HepG2 (cell line): ENCODE data around the gene CGREF1. TPM values are rescaled to one million over a fixed set of nuclear protein-coding genes. Genes with fewer than 3 reads are reported as not detected.

Experiments used
- HNRNPLL ChIP-seq: fragments of 200-400 bp; formaldehyde crosslinking; IDR thresholded peaks from 2 replicates; pipeline ENCODE4 v1.6.1; 2017; ENCODE audit warnings: mild to moderate bottlenecking, low read depth, low read length; ENCODE audit not compliant: poor library complexity, severe bottlenecking
- HOXA7 ChIP-seq: sonication (generic); formaldehyde crosslinking; IDR thresholded peaks from 2 replicates; pipeline ENCODE4 v1.8.1; 2022; ENCODE audit warnings: mild to moderate bottlenecking, missing genetic modification reagents, moderate library complexity
- NCOA2 ChIP-seq: sonication (generic); formaldehyde crosslinking; IDR thresholded peaks from 2 replicates; pipeline ENCODE4 v1.8.0; 2022; ENCODE audit warnings: inconsistent platforms
- REPIN1 ChIP-seq: sonication (generic); formaldehyde crosslinking; IDR thresholded peaks from 2 replicates; pipeline ENCODE4 v1.8.0; 2022; ENCODE audit warnings: missing genetic modification reagents, low read depth, mild to moderate bottlenecking, borderline replicate concordance
- RXRA ChIP-seq: sonication (generic); formaldehyde crosslinking; IDR thresholded peaks from 2 replicates; pipeline ENCODE4 v1.5.1; 2020; ENCODE audit warnings: missing genetic modification reagents
- RXRB ChIP-seq: IDR thresholded peaks from 2 replicates; pipeline ENCODE4 v1.6.1; 2016; ENCODE audit warnings: borderline replicate concordance, missing genetic modification reagents, missing compliant biosample characterization
- SMARCE1 ChIP-seq: fragments of 450-650 bp; IDR thresholded peaks from 2 replicates; pipeline ENCODE4 v1.6.1; 2017; ENCODE audit warnings: borderline replicate concordance
- SUZ12 ChIP-seq: fragments of 150-350 bp; IDR thresholded peaks from 2 replicates; pipeline ENCODE4 v1.6.1; 2014; ENCODE audit warnings: low read depth, low read length
- ZNF180 ChIP-seq: sonication (generic); formaldehyde crosslinking; IDR thresholded peaks from 2 replicates; pipeline ENCODE4 v1.4.0; 2020; ENCODE audit warnings: low read depth, missing genetic modification reagents, borderline replicate concordance
- ZNF225 ChIP-seq: sonication (generic); formaldehyde crosslinking; IDR thresholded peaks from 2 replicates; pipeline ENCODE4 v1.4.0; 2020; ENCODE audit warnings: mild to moderate bottlenecking, missing genetic modification reagents
- ZNF33A ChIP-seq: sonication (generic); formaldehyde crosslinking; IDR thresholded peaks from 2 replicates; pipeline ENCODE4 v1.5.1; 2020; ENCODE audit warnings: missing genetic modification reagents, mild to moderate bottlenecking, moderate library complexity, borderline replicate concordance
- ZNF564 ChIP-seq: sonication (generic); formaldehyde crosslinking; IDR thresholded peaks from 2 replicates; pipeline ENCODE4 v1.8.1; 2023; ENCODE audit warnings: mild to moderate bottlenecking, missing genetic modification reagents
- ZNF782 ChIP-seq: sonication (generic); formaldehyde crosslinking; IDR thresholded peaks from 2 replicates; pipeline ENCODE4 v1.4.0; 2020; ENCODE audit warnings: missing genetic modification reagents, mild to moderate bottlenecking, borderline replicate concordance
- ZSCAN20 ChIP-seq: sonication (generic); formaldehyde crosslinking; IDR thresholded peaks from 2 replicates; pipeline ENCODE4 v1.4.0; 2020; ENCODE audit warnings: missing genetic modification reagents, mild to moderate bottlenecking, borderline replicate concordance
- polyA plus RNA-seq, 8 experiments: library from polyadenylated mRNA; depleted of rRNA in 3 of 8; stranded (reverse) in 7 of 8; unstranded in 1 of 8; fragments of >200 nt; fragmentation: Illumina TruSeq in 4 of 8; extraction: Trizol in 4 of 8; gene quantifications; 2 replicates each; pipeline versions ENCODE4 v1.2.1 to v1.2.3, GENCODE V29; 2011 to 2016; ENCODE audit warnings: low read depth in 4 of 8, missing spikeins in 1 of 8, mixed read lengths in 1 of 8; ENCODE audit not compliant: insufficient read depth in 1 of 8
- total RNA-seq, 5 experiments: library from RNA; depleted of rRNA; stranded (reverse); fragments of >200 nt; fragmentation: Illumina TruSeq; extraction: Trizol; gene quantifications; 2 replicates each; pipeline ENCODE4 v1.2.3, GENCODE V29; 2016; ENCODE audit warnings: low read depth in 1 of 5
- TF ChIP-seq, protein P1 (sequence below): sonication (generic); formaldehyde crosslinking; IDR thresholded peaks from 2 replicates; pipeline ENCODE4 v1.5.0; 2020; ENCODE audit warnings: missing genetic modification reagents
- TF ChIP-seq, protein P2 (sequence below): sonication (generic); formaldehyde crosslinking; IDR thresholded peaks from 2 replicates; pipeline ENCODE4 v1.4.0; 2020; ENCODE audit warnings: mild to moderate bottlenecking, missing genetic modification reagents
- TF ChIP-seq, protein P3 (sequence below): sonication (generic); formaldehyde crosslinking; IDR thresholded peaks from 2 replicates; pipeline ENCODE4 v1.4.0; 2020; ENCODE audit warnings: missing genetic modification reagents
- TF ChIP-seq, protein P4 (sequence below): sonication (generic); formaldehyde crosslinking; IDR thresholded peaks from 2 replicates; pipeline ENCODE4 v1.4.0; 2020; ENCODE audit warnings: mild to moderate bottlenecking, missing genetic modification reagents, borderline replicate concordance

Gene CGREF1
- total and polyA plus RNA-seq, 2 of the 13 experiments (the other 11 are each of a cell fraction or from before 2014, with no cell fraction given): 13.9 to 23.4 TPM

DNA sequence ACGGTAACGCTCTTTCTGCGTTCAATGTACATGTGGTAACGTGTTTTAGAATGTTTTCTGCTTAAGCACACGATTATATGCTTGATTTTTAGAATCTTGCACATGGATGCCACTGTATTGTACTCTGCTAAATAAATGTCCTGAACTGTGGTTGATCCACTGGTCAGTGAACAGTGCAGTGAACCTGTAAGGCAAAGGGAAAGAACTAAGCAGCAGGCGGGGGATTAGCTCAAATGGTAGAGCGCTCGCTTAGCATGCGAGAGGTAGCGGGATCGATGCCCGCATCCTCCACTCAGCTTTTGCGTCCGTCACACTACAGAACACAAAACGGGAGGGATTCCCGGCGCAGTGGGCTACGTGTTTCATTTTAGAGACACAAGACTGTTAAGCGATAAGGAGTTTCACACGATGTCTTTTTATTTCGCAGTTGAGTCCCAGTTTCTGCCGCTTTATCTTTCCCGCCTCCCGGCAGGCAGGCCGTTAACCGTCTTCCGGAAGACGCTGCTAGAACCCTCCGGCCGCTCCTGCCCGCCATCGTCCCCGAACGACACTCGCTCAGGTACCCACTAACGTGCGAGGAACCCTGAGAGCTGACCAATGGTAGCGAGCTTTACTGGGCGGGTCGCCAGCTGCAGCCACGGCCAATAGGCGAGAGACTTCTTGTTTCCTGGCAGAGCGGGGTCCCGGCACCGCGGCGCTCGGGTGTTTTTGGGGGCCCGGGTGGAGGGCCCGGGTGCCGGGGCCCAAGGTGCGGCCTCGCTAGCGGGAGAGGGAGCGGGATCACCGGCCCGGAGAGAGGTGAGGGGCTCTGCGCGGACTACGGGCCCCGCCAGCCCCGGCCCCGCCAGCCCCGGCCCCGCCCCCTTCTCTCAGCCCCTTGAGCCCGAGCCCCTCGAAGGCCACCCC lies 67.7 kb downstream of the CGREF1 start, which contains the start of gene AGBL5 (continued):
- TF ChIP-seq RXRA (CRISPR knock-in tag) (0 out of 2 replicates have a peak, but pooled peaks have one; percentile 66), NCOA2 (CRISPR knock-in tag) (peak; percentile 57; the same call in 1 of the 2 replicates), SUZ12 (no peak; the same call in 1 of the 2 replicates), HOXA7 (CRISPR knock-in tag) (0 out of 2 replicates have a peak, but pooled peaks have one; percentile 81), ZNF180 (no peak), ZNF782 (CRISPR knock-in tag) (peak; percentile 97), HNRNPLL (peak; percentile 50), ZSCAN20 (CRISPR knock-in tag) (peak; percentile 95), ZNF564 (CRISPR knock-in tag) (peak; percentile 88), REPIN1 (CRISPR knock-in tag) (peak; percentile 75; the same call in 1 of the 2 replicates), ZNF225 (CRISPR knock-in tag) (no peak), SMARCE1 (no peak), RXRB (CRISPR knock-in tag) (peak; percentile 77), ZNF33A (CRISPR knock-in tag) (peak; percentile 61; the same call in 1 of the 2 replicates)
- TF ChIP-seq, protein P1, sequence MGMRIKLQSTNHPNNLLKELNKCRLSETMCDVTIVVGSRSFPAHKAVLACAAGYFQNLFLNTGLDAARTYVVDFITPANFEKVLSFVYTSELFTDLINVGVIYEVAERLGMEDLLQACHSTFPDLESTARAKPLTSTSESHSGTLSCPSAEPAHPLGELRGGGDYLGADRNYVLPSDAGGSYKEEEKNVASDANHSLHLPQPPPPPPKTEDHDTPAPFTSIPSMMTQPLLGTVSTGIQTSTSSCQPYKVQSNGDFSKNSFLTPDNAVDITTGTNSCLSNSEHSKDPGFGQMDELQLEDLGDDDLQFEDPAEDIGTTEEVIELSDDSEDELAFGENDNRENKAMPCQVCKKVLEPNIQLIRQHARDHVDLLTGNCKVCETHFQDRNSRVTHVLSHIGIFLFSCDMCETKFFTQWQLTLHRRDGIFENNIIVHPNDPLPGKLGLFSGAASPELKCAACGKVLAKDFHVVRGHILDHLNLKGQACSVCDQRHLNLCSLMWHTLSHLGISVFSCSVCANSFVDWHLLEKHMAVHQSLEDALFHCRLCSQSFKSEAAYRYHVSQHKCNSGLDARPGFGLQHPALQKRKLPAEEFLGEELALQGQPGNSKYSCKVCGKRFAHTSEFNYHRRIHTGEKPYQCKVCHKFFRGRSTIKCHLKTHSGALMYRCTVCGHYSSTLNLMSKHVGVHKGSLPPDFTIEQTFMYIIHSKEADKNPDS (CRISPR knock-in tag): peak; percentile 86; the same call in 1 of the 2 replicates
- TF ChIP-seq, protein P2, sequence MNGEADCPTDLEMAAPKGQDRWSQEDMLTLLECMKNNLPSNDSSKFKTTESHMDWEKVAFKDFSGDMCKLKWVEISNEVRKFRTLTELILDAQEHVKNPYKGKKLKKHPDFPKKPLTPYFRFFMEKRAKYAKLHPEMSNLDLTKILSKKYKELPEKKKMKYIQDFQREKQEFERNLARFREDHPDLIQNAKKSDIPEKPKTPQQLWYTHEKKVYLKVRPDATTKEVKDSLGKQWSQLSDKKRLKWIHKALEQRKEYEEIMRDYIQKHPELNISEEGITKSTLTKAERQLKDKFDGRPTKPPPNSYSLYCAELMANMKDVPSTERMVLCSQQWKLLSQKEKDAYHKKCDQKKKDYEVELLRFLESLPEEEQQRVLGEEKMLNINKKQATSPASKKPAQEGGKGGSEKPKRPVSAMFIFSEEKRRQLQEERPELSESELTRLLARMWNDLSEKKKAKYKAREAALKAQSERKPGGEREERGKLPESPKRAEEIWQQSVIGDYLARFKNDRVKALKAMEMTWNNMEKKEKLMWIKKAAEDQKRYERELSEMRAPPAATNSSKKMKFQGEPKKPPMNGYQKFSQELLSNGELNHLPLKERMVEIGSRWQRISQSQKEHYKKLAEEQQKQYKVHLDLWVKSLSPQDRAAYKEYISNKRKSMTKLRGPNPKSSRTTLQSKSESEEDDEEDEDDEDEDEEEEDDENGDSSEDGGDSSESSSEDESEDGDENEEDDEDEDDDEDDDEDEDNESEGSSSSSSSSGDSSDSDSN (CRISPR knock-in tag): no peak; the same call in 1 of the 2 replicates
- TF ChIP-seq, protein P3, sequence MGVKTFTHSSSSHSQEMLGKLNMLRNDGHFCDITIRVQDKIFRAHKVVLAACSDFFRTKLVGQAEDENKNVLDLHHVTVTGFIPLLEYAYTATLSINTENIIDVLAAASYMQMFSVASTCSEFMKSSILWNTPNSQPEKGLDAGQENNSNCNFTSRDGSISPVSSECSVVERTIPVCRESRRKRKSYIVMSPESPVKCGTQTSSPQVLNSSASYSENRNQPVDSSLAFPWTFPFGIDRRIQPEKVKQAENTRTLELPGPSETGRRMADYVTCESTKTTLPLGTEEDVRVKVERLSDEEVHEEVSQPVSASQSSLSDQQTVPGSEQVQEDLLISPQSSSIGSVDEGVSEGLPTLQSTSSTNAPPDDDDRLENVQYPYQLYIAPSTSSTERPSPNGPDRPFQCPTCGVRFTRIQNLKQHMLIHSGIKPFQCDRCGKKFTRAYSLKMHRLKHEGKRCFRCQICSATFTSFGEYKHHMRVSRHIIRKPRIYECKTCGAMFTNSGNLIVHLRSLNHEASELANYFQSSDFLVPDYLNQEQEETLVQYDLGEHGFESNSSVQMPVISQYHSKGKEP (CRISPR knock-in tag): no peak
- TF ChIP-seq, protein P4, sequence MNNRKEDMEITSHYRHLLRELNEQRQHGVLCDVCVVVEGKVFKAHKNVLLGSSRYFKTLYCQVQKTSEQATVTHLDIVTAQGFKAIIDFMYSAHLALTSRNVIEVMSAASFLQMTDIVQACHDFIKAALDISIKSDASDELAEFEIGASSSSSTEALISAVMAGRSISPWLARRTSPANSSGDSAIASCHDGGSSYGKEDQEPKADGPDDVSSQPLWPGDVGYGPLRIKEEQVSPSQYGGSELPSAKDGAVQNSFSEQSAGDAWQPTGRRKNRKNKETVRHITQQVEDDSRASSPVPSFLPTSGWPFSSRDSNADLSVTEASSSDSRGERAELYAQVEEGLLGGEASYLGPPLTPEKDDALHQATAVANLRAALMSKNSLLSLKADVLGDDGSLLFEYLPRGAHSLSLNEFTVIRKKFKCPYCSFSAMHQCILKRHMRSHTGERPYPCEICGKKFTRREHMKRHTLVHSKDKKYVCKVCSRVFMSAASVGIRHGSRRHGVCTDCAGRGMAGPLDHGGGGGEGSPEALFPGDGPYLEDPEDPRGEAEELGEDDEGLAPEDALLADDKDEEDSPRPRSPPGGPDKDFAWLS: peak; percentile 96; the same call in 1 of the 2 replicates
